HPDE6-E6E7 (cell line): ENCODE measurements around the gene C16orf87.

Experiments
- DNase-seq: peaks from one replicate; pipeline ENCODE4 v3.0.0; 2011; ENCODE audit warnings: missing footprints; ENCODE audit errors: extremely low spot score

Gene C16orf87

GRCh38 chr16:46757339-46758050 is 73.5 kb downstream of the C16orf87 start:
- no peak for DNase-seq

- DNase-seq = no peak
Measured at GRCh38 chr16:46756772-46757171, 74.2 kb downstream of the C16orf87 start.

GRCh38 chr16:46753015-46753414 is 78.0 kb downstream of the C16orf87 start:
- no peak for DNase-seq

GRCh38 chr16:46751381-46751780 is 79.6 kb downstream of the C16orf87 start:
- DNase-seq = no peak

- no peak for DNase-seq
Measured at GRCh38 chr16:46748775-46749705, 81.9 kb downstream of the C16orf87 start.

GRCh38 chr16:46747777-46748651 is 83.0 kb downstream of the C16orf87 start, which contains the start of gene MYLK3:
Gene MYLK3 (minus strand): TSS chr16:46748344. CDS start chr16:46748193, 151 bp downstream.
- no peak for DNase-seq

- DNase-seq = no peak
Measured at GRCh38 chr16:46746821-46747776, 83.9 kb downstream of the C16orf87 start.
